ENCODE results near the gene FBXW7.

GRCh38 chr4:152389359-152389758, 146.5 kb downstream of the FBXW7 start:
- no peak for TF ChIP-seq POLR2A (IDR thresholded peaks at IDR 0.05)
- no peak for TF ChIP-seq EP300 (IDR thresholded peaks at IDR 0.05)

Measured in sigmoid colon (tissue), 4 donors.